Hepatocyte (in vitro differentiated cells): ENCODE data around the gene RPL35. TPM values are rescaled to one million over a fixed set of nuclear protein-coding genes. Genes with fewer than 3 reads are reported as not detected.

Source experiments
- DNase-seq: peaks from one replicate; pipeline ENCODE4 v3.0.0-alpha.2; 2016; ENCODE audit warnings: low spot score
- H2AFZ ChIP-seq: fragments of 200-600 bp; sonication (generic); 2 replicates; pipeline ENCODE4 v1.6.0; 2016; ENCODE audit warnings: antibody characterized with exemption, mild to moderate bottlenecking
- H3K27ac ChIP-seq: fragments of 200-600 bp; sonication (generic); 2 replicates; pipeline ENCODE4 v1.5.1; 2016; ENCODE audit warnings: mild to moderate bottlenecking
- H3K27me3 ChIP-seq: fragments of 200-600 bp; sonication (generic); 2 replicates; pipeline ENCODE4 v1.6.1; 2016
- H3K36me3 ChIP-seq: fragments of 200-600 bp; sonication (generic); replicated peaks from 2 replicates; pipeline ENCODE4 v1.5.1; 2016; ENCODE audit warnings: low read depth; ENCODE audit not compliant: insufficient read depth
- H3K4me1 ChIP-seq: fragments of 200-600 bp; sonication (generic); 2 replicates; pipeline ENCODE4 v1.5.1; 2016; ENCODE audit warnings: mild to moderate bottlenecking, moderate library complexity; ENCODE audit not compliant: insufficient read depth
- H3K4me2 ChIP-seq: fragments of 200-600 bp; sonication (generic); 2 replicates; pipeline ENCODE4 v1.6.0; 2016
- H3K4me3 ChIP-seq: fragments of 200-600 bp; sonication (generic); 2 replicates; pipeline ENCODE4 v1.5.1; 2016; ENCODE audit warnings: mild to moderate bottlenecking
- H3K79me2 ChIP-seq: fragments of 200-600 bp; sonication (generic); 2 replicates; pipeline ENCODE4 v1.6.0; 2017; ENCODE audit warnings: mild to moderate bottlenecking
- H3K9me2 ChIP-seq: fragments of 200-600 bp; sonication (generic); replicated peaks from 2 replicates; pipeline ENCODE4 v1.6.0; 2017; ENCODE audit warnings: mild to moderate bottlenecking; ENCODE audit not compliant: insufficient read depth
- H3K9me3 ChIP-seq: fragments of 200-600 bp; sonication (generic); 2 replicates; pipeline ENCODE4 v1.5.1; 2016; ENCODE audit warnings: low read depth, mild to moderate bottlenecking
- H4K20me1 ChIP-seq: fragments of 200-600 bp; sonication (generic); 2 replicates; pipeline ENCODE4 v1.6.0; 2016; ENCODE audit warnings: mild to moderate bottlenecking; ENCODE audit not compliant: insufficient read depth, poor library complexity, severe bottlenecking
- EZH2 ChIP-seq: fragments of 200-600 bp; sonication (generic); IDR thresholded peaks from 2 replicates; pipeline ENCODE4 v1.6.1; 2016; ENCODE audit warnings: antibody characterized with exemption, mild to moderate bottlenecking, borderline replicate concordance
- EZH2phosphoT487 ChIP-seq: fragments of 200-600 bp; sonication (generic); IDR thresholded peaks from one replicate; pipeline ENCODE4 v1.6.1; 2018; ENCODE audit warnings: antibody characterized with exemption, mild to moderate bottlenecking, low read depth, moderate library complexity; ENCODE audit not compliant: unreplicated experiment, severe bottlenecking
- WGBS: methylation state at CpG from one replicate; pipeline ENCODE4 v1.1.6; 2016; ENCODE audit warnings: low lambda C conversion rate; ENCODE audit errors: missing lambda C conversion rate; 5-methylcytosine and 5-hydroxymethylcytosine counted together
- polyA plus RNA-seq: library from polyadenylated mRNA; unstranded; fragments of >200 nt; fragmentation: Nextera tagmentation; extraction: Ambion mirVana; gene quantifications from 2 replicates; pipeline ENCODE4 v1.2.1, GENCODE V29; 2016
- total RNA-seq: library from RNA; depleted of rRNA; stranded (reverse); fragments of >200 nt; gene quantifications from 2 replicates; pipeline ENCODE4 v1.2.3, GENCODE V29; 2014
- TF ChIP-seq, protein P1 (sequence below): fragments of 200-600 bp; sonication (generic); IDR thresholded peaks from 2 replicates; pipeline ENCODE4 v1.5.1; 2016; ENCODE audit warnings: antibody characterized with exemption, mild to moderate bottlenecking; ENCODE audit not compliant: poor library complexity

The RPL35 gene
- total and polyA plus RNA-seq, 2 experiments from 2014 or later: 927 to 1,257 TPM

GRCh38 chr9:124810663-124811355 is 50.9 kb downstream of the RPL35 start:
- Histone ChIP-seq H2AFZ (no peak overlapping the region), H3K4me3 (no peak overlapping the region), H3K27me3 (no peaks in the 10 kb centered on the region), H3K36me3 (no peaks in the 10 kb centered on the region), H3K27ac (peak overlapping the region; percentile 91), H3K9me2 (no peaks in the 10 kb centered on the region), H4K20me1 (no peaks in the 10 kb centered on the region), H3K4me1 (peaks cover 28% of the 10 kb centered on the region), H3K4me2 (no peak overlapping the region), H3K9me3 (no peaks in the 10 kb centered on the region), H3K79me2 (no peaks in the 10 kb centered on the region)
- DNase-seq: peak; percentile 79
- 44% methylated on average over 8 of the region's 12 CpGs for WGBS
- TF ChIP-seq EZH2phosphoT487 (no peak), EZH2 (no peak)
- TF ChIP-seq, protein P1, sequence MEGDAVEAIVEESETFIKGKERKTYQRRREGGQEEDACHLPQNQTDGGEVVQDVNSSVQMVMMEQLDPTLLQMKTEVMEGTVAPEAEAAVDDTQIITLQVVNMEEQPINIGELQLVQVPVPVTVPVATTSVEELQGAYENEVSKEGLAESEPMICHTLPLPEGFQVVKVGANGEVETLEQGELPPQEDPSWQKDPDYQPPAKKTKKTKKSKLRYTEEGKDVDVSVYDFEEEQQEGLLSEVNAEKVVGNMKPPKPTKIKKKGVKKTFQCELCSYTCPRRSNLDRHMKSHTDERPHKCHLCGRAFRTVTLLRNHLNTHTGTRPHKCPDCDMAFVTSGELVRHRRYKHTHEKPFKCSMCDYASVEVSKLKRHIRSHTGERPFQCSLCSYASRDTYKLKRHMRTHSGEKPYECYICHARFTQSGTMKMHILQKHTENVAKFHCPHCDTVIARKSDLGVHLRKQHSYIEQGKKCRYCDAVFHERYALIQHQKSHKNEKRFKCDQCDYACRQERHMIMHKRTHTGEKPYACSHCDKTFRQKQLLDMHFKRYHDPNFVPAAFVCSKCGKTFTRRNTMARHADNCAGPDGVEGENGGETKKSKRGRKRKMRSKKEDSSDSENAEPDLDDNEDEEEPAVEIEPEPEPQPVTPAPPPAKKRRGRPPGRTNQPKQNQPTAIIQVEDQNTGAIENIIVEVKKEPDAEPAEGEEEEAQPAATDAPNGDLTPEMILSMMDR: no peak

DNA sequence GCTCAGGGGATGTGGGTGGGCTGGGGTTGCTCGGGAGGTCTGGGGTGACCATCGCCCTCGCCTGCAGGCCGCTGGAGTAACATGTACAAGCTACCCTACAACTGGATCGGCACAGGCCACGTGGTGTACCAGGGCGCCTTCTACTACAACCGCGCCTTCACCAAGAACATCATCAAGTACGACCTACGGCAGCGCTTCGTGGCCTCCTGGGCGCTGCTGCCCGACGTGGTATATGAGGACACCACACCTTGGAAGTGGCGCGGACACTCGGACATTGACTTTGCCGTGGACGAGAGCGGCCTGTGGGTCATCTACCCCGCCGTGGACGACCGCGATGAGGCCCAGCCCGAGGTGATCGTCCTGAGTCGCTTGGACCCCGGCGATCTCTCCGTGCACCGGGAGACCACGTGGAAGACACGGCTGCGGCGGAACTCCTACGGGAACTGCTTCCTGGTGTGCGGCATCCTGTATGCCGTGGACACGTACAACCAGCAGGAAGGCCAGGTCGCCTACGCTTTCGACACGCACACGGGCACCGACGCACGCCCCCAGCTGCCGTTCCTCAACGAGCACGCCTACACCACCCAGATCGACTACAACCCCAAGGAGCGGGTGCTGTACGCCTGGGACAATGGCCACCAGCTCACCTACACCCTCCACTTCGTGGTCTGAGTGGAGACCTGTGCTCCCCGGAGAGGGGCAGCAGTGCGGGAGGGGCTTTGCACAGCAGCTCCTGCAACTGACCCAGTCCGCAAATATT is 51.8 kb downstream of the RPL35 start:
- 96% methylated on average over 60 of the region's 60 CpGs for WGBS
- Histone ChIP-seq H3K36me3 (no peaks in the 10 kb centered on the region), H3K4me1 (peaks cover 28% of the 10 kb centered on the region), H3K27me3 (no peaks in the 10 kb centered on the region), H2AFZ (no peak overlapping the region), H3K9me2 (no peaks in the 10 kb centered on the region), H4K20me1 (no peaks in the 10 kb centered on the region), H3K27ac (peak overlapping the region; percentile 91), H3K4me2 (no peak overlapping the region), H3K79me2 (no peaks in the 10 kb centered on the region), H3K9me3 (no peaks in the 10 kb centered on the region), H3K4me3 (no peak overlapping the region)
- TF ChIP-seq EZH2phosphoT487 (no peak), EZH2 (no peak)
- TF ChIP-seq, protein P1: no peak
- no peak for DNase-seq

DNA sequence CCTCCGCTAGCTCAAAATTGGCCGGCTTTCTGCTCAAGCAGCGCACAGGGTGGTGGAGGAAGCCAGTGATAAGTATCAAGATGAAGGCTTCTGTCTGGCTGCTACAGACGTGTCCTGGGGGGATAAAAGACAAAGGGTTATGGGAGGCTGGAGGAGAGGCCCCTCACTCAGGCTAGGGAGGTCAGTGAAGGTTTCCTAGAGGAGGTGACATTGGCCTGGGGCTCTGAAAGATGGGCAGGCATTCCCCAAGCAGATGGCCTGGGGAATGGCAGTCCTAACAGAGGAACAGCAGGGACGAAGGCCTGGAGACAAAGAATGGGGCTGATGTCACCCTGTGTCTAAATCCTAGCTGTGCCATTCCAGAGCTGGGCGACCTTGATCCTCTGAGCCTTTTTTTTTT is 52.5 kb downstream of the RPL35 start:
- no peaks in the 10 kb centered on the region for H3K9me2 ChIP-seq
- H3K27ac ChIP-seq: no peak overlapping the region
- no peak overlapping the region for H3K4me3 ChIP-seq
- DNase-seq: no peak
- H3K27me3 ChIP-seq: no peaks in the 10 kb centered on the region
- H3K9me3 ChIP-seq: no peaks in the 10 kb centered on the region
- 85% methylated on average over 6 of the region's 6 CpGs for WGBS
- no peaks in the 10 kb centered on the region for H4K20me1 ChIP-seq
- no peaks in the 10 kb centered on the region for H3K36me3 ChIP-seq
- H3K4me2 ChIP-seq: no peak overlapping the region
- no peak for TF ChIP-seq EZH2phosphoT487
- TF ChIP-seq, protein P1: no peak
- no peak for TF ChIP-seq EZH2
- H3K4me1 ChIP-seq: peaks cover 28% of the 10 kb centered on the region
- no peak overlapping the region for H2AFZ ChIP-seq
- H3K79me2 ChIP-seq: no peaks in the 10 kb centered on the region
